AG08395 (cell line): ENCODE measurements around the gene ARHGAP6.
A peak's percentile ranks its signal among the peaks of the same experiment; 100 is the strongest.
"Not testable (repeated sequence)": the region's sequence is repeated elsewhere in the genome, so short reads cannot be mapped to it uniquely, and the experiment has no call there.

ENCODE experiments used
- DNase-seq: peaks from one replicate; pipeline ENCODE4 v3.0.0; 2012; ENCODE audit warnings: mixed read lengths, low spot score

Gene ARHGAP6

GRCh38 chrX:11395859-11396258 is 269.9 kb downstream of the ARHGAP6 start:
- no peak for DNase-seq

- no peak for DNase-seq
These were observed 271.6 kb downstream of the ARHGAP6 start for GRCh38 chrX:11393949-11394654.

GRCh38 chrX:11386812-11387211 is 278.9 kb downstream of the ARHGAP6 start:
- DNase-seq = no peak

GRCh38 chrX:11386001-11386523 is 279.7 kb downstream of the ARHGAP6 start:
- DNase-seq = peak; percentile 43

- no peak for DNase-seq
These were observed 282.8 kb downstream of the ARHGAP6 start for GRCh38 chrX:11382930-11383329.

GRCh38 chrX:11381464-11381863 is 284.3 kb downstream of the ARHGAP6 start:
- peak; percentile 23 for DNase-seq

- DNase-seq = peak; percentile 33
These were observed 285.4 kb downstream of the ARHGAP6 start for GRCh38 chrX:11380187-11380844.

GRCh38 chrX:11376163-11376562 is 289.6 kb downstream of the ARHGAP6 start:
- DNase-seq = no peak

GRCh38 chrX:11375614-11376119 is 290.1 kb downstream of the ARHGAP6 start:
- DNase-seq = no peak

- no peak for DNase-seq
These were observed 291.1 kb downstream of the ARHGAP6 start for GRCh38 chrX:11374570-11374969.

GRCh38 chrX:11371106-11371505 is 294.6 kb downstream of the ARHGAP6 start:
- DNase-seq = no peak

GRCh38 chrX:11367609-11368430 is 297.9 kb downstream of the ARHGAP6 start:
- DNase-seq = no peak

GRCh38 chrX:11366998-11367595 is 298.6 kb downstream of the ARHGAP6 start:
- no peak for DNase-seq

- DNase-seq = no peak
These were observed 300.3 kb downstream of the ARHGAP6 start for GRCh38 chrX:11365426-11365825.

- no peak for DNase-seq
These were observed 300.9 kb downstream of the ARHGAP6 start for GRCh38 chrX:11364835-11365234.

- not testable (repeated sequence) for DNase-seq
These were observed 301.9 kb downstream of the ARHGAP6 start for GRCh38 chrX:11363825-11364224.

GRCh38 chrX:11363069-11363594 is 302.6 kb downstream of the ARHGAP6 start:
- DNase-seq = no peak

- DNase-seq = not testable (repeated sequence)
These were observed 304.1 kb downstream of the ARHGAP6 start for GRCh38 chrX:11361666-11362065.

- not testable (repeated sequence) for DNase-seq
These were observed 309.8 kb downstream of the ARHGAP6 start for GRCh38 chrX:11355944-11356343.

- DNase-seq = no peak
These were observed 310.3 kb downstream of the ARHGAP6 start for GRCh38 chrX:11355259-11355909.

GRCh38 chrX:11352296-11352741 is 313.4 kb downstream of the ARHGAP6 start:
- no peak for DNase-seq
